Immature natural killer cell (primary cell): ENCODE results near the gene CLNS1A. TPM values are rescaled to one million over a fixed set of nuclear protein-coding genes. Genes with fewer than 3 reads are reported as not detected.
"Not testable (repeated sequence)": the region's sequence is repeated elsewhere in the genome, so short reads cannot be mapped to it uniquely, and the experiment has no call there.

ENCODE experiments used
- DNase-seq, 3 donors: peaks; one replicate each; pipeline ENCODE4 v3.0.0; 2022; ENCODE audit warnings: mixed read lengths in 1 of 3
- H3K27ac Mint-ChIP-seq, 6 donors: one replicate each; pipeline ENCODE4 v1.8.0; 2020; ENCODE audit warnings: mixed read lengths in 6 of 6, mild to moderate bottlenecking in 5 of 6, inconsistent platforms in 4 of 6, moderate library complexity in 3 of 6
- H3K27me3 Mint-ChIP-seq, 3 donors: one replicate each; pipeline ENCODE4 v1.8.0; 2020 to 2021; ENCODE audit warnings: low read depth in 3 of 3, mild to moderate bottlenecking in 3 of 3, mixed read lengths in 3 of 3, moderate library complexity in 3 of 3, inconsistent platforms in 1 of 3
- H3K36me3 Mint-ChIP-seq, 3 donors: one replicate each; pipeline ENCODE4 v1.8.0; 2020; ENCODE audit warnings: mixed read lengths in 3 of 3, inconsistent platforms in 2 of 3, mild to moderate bottlenecking in 2 of 3
- H3K4me1 Mint-ChIP-seq, 2 donors: one replicate each; pipeline ENCODE4 v1.8.0; 2020; ENCODE audit warnings: inconsistent platforms in 2 of 2, mild to moderate bottlenecking in 2 of 2, mixed read lengths in 2 of 2, moderate library complexity in 1 of 2
- H3K4me3 Mint-ChIP-seq, 5 donors: one replicate each; pipeline ENCODE4 v1.8.0; 2020; ENCODE audit warnings: mild to moderate bottlenecking in 5 of 5, mixed read lengths in 5 of 5, inconsistent platforms in 3 of 5, moderate library complexity in 3 of 5
- H3K9me3 Mint-ChIP-seq, 6 donors: one replicate each; pipeline ENCODE4 v1.8.0; 2020; ENCODE audit warnings: mild to moderate bottlenecking in 6 of 6, mixed read lengths in 6 of 6, inconsistent platforms in 4 of 6, moderate library complexity in 3 of 6
- polyA plus RNA-seq, 3 donors: library from polyadenylated mRNA; unstranded; fragments of 300-500 nt; fragmentation: Illumina TruSeq; gene quantifications; one replicate each; pipeline ENCODE4 v1.2.3, GENCODE V29; 2021

The CLNS1A gene
- polyA plus RNA-seq, 3 donors from 2014 or later: 74.7 to 120 (median 82.0) TPM

DNA sequence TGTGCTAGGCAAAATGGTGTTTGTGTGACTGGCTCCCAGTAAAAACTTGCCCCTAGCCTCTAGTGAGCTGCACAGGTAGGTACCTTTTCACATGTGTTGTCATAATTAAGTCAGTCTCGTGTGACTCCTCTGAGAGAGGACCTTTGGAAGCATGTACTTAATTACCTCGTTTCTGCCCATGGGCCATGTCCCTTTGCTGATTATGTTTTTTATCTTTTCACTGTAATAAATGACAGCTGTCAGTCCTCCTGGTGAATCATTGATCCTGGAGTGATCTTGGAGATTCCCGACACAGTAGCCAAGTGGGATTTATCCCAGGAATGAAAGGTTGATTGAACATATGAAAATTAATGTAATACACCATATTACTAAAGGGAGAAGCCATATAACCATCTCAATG, 12.5 kb upstream of the CLNS1A start:
- Mint-ChIP-seq H3K27me3 (peaks cover 0 to 15% (median 2%) of the 10 kb centered on the region in 3 donors), H3K4me3 (no peak overlapping the region), H3K4me1 (no peaks in the 10 kb centered on the region), H3K9me3 (no peaks in the 10 kb centered on the region), H3K27ac (no peak overlapping the region), H3K36me3 (no peaks in the 10 kb centered on the region)
- no peak for DNase-seq

GRCh38 chr11:77647654-77648305, 10.2 kb upstream of the CLNS1A start:
- Mint-ChIP-seq H3K27ac (no peak overlapping the region), H3K27me3 (peaks cover 2 to 15% (median 4%) of the 10 kb centered on the region in 3 donors), H3K4me3 (no peak overlapping the region), H3K4me1 (no peaks in the 10 kb centered on the region), H3K9me3 (no peaks in the 10 kb centered on the region), H3K36me3 (no peaks in the 10 kb centered on the region)
- DNase-seq: no peak

DNA sequence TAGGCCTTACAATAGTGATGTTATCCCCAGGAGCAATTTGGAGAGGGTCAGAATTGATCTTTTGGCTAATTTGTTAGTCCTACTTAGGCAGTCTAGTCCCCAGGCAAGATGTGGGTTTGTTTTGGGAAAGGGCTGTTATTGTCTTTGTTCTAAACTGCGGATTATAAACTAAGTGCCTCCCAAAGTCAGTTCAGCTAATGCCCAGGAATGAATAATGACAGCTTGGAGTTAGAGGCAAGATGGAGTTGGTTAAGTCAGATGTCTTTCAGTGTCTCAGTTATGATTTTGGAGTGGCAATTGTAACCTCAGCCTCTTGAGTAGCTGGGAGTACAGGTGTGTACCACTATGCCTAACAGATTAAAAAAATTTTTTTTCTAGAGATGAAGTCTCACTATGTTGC, 7.3 kb upstream of the CLNS1A start:
- Mint-ChIP-seq H3K4me3 (no peak overlapping the region), H3K27ac (no peak overlapping the region), H3K27me3 (peaks cover 2 to 10% (median 4%) of the 10 kb centered on the region in 3 donors), H3K9me3 (peaks cover 0 to 2% (median 0%) of the 10 kb centered on the region in 6 donors), H3K36me3 (no peaks in the 10 kb centered on the region), H3K4me1 (no peaks in the 10 kb centered on the region)
- no peak for DNase-seq

GRCh38 chr11:77642228-77642627, 4.6 kb upstream of the CLNS1A start:
- Mint-ChIP-seq H3K4me1 (peaks cover 9 to 10% of the 10 kb centered on the region in 2 donors), H3K27ac (no peak overlapping the region), H3K4me3 (no peak overlapping the region), H3K9me3 (peaks cover 0 to 4% (median 0%) of the 10 kb centered on the region in 6 donors), H3K27me3 (peaks cover 2 to 13% (median 4%) of the 10 kb centered on the region in 3 donors), H3K36me3 (no peaks in the 10 kb centered on the region)
- DNase-seq: no peak

DNA sequence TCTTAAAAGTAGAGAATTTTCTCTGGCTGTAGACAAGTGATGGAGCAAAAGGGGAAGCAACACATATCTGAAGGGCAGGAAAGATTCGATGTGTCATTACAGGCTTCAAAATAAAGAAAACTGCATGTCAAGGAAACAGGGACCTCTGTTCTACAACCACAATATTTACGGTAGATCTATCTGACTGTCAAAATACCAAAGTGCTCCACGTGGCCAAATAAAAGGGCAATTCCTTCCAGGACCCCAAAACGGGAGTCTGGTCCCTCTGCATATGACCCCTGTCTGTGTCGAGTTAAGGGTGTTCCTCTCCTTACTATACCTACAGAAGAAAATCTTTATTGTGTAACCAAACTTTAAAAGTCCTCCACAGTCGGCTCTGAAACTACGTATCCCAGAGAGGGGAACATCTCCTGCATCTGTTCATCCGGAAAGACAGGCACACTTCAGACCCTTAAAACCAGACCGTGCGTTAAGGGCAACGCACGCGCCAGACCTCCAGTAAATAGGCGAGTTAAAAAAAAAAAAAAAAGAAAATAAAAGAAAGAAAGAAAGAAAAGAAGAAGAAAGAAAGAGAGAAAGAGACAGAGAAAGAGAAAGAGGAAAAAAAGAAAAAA, 756 bp downstream of the CLNS1A start:
- DNase-seq: no peak
- H3K4me1 Mint-ChIP-seq: peaks cover 39 to 41% of the 10 kb centered on the region in 2 donors
- H3K27ac Mint-ChIP-seq: peak overlapping the region; percentile 31 to 70 (median 56)
- peaks cover 0 to 4% (median 3%) of the 10 kb centered on the region in 3 donors for H3K36me3 Mint-ChIP-seq
- peaks cover 0 to 4% (median 0%) of the 10 kb centered on the region in 6 donors for H3K9me3 Mint-ChIP-seq
- H3K27me3 Mint-ChIP-seq: peaks cover 0 to 4% (median 4%) of the 10 kb centered on the region in 3 donors
- peak overlapping the region; percentile 97 to 99 (median 97) for H3K4me3 Mint-ChIP-seq

DNA sequence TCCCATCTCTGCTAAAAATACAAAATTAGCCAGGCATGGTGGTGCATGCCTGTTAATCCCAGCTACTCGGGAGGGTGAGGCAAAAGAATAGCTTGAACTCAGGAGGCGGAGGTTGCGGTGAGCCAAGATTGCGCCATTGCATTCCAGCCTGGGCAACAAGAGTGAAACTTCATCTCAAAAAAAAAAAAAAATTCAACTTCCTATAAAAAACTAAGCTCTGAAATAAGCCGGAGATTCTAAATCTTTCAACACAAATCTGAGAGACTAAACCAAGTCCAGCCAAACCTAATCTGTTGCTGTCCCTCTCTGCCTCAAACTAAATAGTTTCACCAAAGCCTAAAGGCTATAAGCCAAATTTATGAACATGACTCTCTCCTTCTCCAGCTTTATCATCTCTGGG, 3.7 kb downstream of the CLNS1A start:
- not testable (repeated sequence) for H3K36me3 Mint-ChIP-seq

DNA sequence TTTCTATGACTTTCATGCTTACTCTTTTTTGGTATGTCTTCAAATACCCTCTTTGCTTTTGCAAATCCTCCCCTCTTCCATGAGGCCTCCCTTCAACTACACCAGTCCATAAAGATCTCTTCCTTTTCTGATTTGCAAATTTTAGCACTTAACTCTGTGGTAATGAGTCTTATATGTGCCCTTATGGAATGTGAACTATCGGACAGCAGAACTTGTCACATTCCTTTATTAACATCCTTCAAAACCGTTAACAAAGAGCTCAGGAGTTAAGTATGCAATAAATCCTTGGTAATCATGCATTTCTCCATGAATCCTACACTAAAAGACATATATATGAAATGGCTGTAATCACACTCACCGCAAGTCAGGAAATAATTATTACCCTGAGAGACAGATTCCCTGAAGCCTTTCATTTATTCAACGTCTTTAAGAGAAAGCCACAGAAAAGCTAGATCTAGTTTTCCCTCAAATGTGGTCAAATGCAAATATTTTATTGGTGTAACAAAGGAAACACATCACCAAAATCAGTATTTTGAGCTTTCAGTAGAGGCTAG, 7.4 kb downstream of the CLNS1A start:
- Mint-ChIP-seq H3K4me3 (no peak overlapping the region), H3K27ac (no peak overlapping the region)

More for the DNA sequence above, 3.7 kb downstream of the CLNS1A start:
- peak overlapping the region in 1 of 6 donors; percentile 22 for H3K27ac Mint-ChIP-seq
- not testable (repeated sequence) for H3K4me3 Mint-ChIP-seq, H3K27me3 Mint-ChIP-seq, H3K9me3 Mint-ChIP-seq, DNase-seq
- peaks cover 44 to 55% of the 10 kb centered on the region in 2 donors for H3K4me1 Mint-ChIP-seq

DNA sequence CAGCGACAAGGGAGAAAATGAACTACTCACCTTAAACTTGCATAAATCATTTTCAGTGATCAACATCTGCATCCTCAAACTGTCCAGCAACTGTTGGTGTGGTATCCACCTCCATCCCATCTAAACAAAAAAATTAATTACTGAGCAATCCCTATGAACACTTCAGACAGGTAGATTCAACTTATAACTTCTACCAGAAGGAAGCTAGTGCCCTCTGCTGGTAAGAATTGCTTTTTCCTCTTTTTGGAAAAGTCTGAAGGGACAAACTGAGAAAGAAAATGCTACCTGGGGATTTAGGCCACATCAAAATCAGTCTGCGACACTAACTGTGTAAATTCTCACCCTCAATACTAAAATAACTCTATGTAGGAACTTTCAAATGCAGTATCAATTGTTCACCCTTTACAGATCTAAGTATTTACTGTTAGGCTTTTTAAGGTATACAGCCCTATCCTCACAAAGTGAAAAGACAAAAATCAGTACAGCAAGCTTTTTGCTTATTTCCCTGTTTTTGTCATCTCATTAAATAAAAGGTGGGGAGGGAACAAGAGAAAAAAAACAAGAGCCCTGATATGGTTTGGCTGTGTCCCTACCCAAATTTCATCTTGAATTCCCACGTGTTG, 17.9 kb downstream of the CLNS1A start:
- peak; percentile 6 to 31 (median 13) for DNase-seq
- H3K27me3 Mint-ChIP-seq: peaks cover 0 to 2% (median 0%) of the 10 kb centered on the region in 3 donors
- peaks cover 16 to 41% (median 29%) of the 10 kb centered on the region in 3 donors for H3K36me3 Mint-ChIP-seq
- no peak overlapping the region for H3K4me3 Mint-ChIP-seq
- no peak overlapping the region for H3K27ac Mint-ChIP-seq
- H3K4me1 Mint-ChIP-seq: no peaks in the 10 kb centered on the region
- no peaks in the 10 kb centered on the region for H3K9me3 Mint-ChIP-seq

More for the DNA sequence above, 7.4 kb downstream of the CLNS1A start:
- Mint-ChIP-seq H3K36me3 (peaks cover 0 to 6% (median 1%) of the 10 kb centered on the region in 3 donors), H3K4me1 (peaks cover 19 to 25% of the 10 kb centered on the region in 2 donors), H3K27me3 (peaks cover 0 to 1% (median 0%) of the 10 kb centered on the region in 3 donors), H3K9me3 (no peaks in the 10 kb centered on the region)
- DNase-seq: no peak

DNA sequence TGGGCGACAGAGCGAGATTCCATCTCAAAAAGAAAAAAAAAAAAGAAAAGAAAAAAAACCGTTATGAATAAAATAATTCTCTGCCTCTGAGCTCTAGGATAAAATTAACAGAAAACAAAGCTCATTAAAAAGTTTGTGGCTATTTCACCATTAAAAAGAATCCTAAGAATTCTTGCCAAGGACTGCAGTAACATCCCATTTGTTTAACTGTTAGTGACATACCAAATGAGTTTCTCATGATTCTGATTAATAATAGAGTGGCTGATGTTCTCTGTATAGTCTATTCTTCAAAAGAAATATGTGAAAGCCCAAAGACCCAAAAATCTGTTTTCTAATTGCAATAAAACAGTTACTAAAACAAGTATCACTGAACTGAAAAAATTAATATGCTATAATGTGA, 19.7 kb downstream of the CLNS1A start:
- no peaks in the 10 kb centered on the region for H3K27me3 Mint-ChIP-seq
- no peak overlapping the region for H3K27ac Mint-ChIP-seq
- DNase-seq: no peak
- H3K4me3 Mint-ChIP-seq: no peak overlapping the region
- H3K4me1 Mint-ChIP-seq: no peaks in the 10 kb centered on the region
- peaks cover 16 to 40% (median 22%) of the 10 kb centered on the region in 3 donors for H3K36me3 Mint-ChIP-seq
- no peaks in the 10 kb centered on the region for H3K9me3 Mint-ChIP-seq

- no peak for DNase-seq
- H3K27me3 Mint-ChIP-seq: no peaks in the 10 kb centered on the region
- no peaks in the 10 kb centered on the region for H3K4me1 Mint-ChIP-seq
- H3K36me3 Mint-ChIP-seq: peaks cover 12 to 42% (median 17%) of the 10 kb centered on the region in 3 donors
- H3K4me3 Mint-ChIP-seq: no peak overlapping the region
- H3K27ac Mint-ChIP-seq: no peak overlapping the region
- no peaks in the 10 kb centered on the region for H3K9me3 Mint-ChIP-seq
Measured at GRCh38 chr11:77611921-77612320, 25.7 kb downstream of the CLNS1A start.

DNA sequence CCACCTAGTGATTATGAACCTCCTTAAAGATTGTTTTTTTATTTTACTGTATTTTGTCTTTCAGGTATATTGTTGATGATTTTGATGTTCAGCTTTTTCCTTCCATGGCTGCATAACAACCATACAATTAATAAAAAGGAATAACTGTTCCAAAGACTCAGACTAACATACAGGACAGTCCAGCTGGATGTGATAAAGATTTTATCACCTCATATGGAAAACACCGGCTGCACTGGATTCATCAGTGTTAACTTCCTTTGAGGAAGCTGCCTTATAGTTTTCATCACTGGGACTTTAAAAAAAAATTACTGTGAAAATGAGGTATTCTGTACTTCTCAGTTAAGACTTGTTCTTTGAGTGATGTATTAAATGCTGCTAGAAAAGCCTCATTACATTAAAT, 28.4 kb downstream of the CLNS1A start:
- H3K9me3 Mint-ChIP-seq: no peaks in the 10 kb centered on the region
- H3K4me3 Mint-ChIP-seq: no peak overlapping the region
- H3K36me3 Mint-ChIP-seq: peaks cover 9 to 30% (median 12%) of the 10 kb centered on the region in 3 donors
- no peak for DNase-seq
- no peak overlapping the region for H3K27ac Mint-ChIP-seq
- peaks cover 0 to 1% (median 0%) of the 10 kb centered on the region in 3 donors for H3K27me3 Mint-ChIP-seq
- H3K4me1 Mint-ChIP-seq: no peaks in the 10 kb centered on the region

DNA sequence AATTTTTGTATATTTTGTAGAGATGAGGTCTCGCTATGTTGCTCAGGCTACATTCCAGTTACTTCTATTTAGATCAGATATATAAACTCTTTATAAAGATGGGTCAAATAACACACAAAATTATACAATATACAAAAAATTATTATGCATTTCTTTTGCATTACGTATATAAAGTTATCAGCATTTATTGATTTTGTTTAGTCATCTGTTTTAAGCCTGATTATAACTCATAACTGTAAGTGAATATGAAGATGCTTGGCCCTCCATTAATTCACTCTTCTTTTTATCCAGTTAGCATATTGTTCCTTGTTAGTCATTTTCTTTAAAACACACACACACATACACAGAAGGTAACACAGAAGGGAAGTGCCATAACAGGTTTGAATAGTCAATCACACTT, 33.3 kb downstream of the CLNS1A start:
- no peaks in the 10 kb centered on the region for H3K9me3 Mint-ChIP-seq
- H3K4me1 Mint-ChIP-seq: no peaks in the 10 kb centered on the region
- DNase-seq: no peak
- peaks cover 0 to 9% (median 4%) of the 10 kb centered on the region in 3 donors for H3K36me3 Mint-ChIP-seq
- H3K27ac Mint-ChIP-seq: no peak overlapping the region
- peaks cover 0 to 1% (median 0%) of the 10 kb centered on the region in 3 donors for H3K27me3 Mint-ChIP-seq
- no peak overlapping the region for H3K4me3 Mint-ChIP-seq

- DNase-seq: no peak
- peak overlapping the region in 1 of 6 donors; percentile 13 for H3K27ac Mint-ChIP-seq
- H3K4me1 Mint-ChIP-seq: no peaks in the 10 kb centered on the region
- no peaks in the 10 kb centered on the region for H3K9me3 Mint-ChIP-seq
- peaks cover 0 to 1% (median 0%) of the 10 kb centered on the region in 3 donors for H3K27me3 Mint-ChIP-seq
- no peak overlapping the region for H3K4me3 Mint-ChIP-seq
- H3K36me3 Mint-ChIP-seq: no peaks in the 10 kb centered on the region
Measured at GRCh38 chr11:77602381-77603088, 35.1 kb downstream of the CLNS1A start.
